Liver (tissue), 9 donors: ENCODE results near the gene PRR5L. TPM values are rescaled to one million over a fixed set of nuclear protein-coding genes. Genes with fewer than 3 reads are reported as not detected.

Experiments
- DNase-seq: peaks from one replicate; pipeline ENCODE4 v3.0.0-alpha.2; 2017; ENCODE audit warnings: low spot score
- H3K27ac ChIP-seq, 2 donors: one replicate each; pipeline ENCODE4 v1.7.0; 2013; ENCODE audit warnings: inconsistent platforms in 2 of 2, low read length in 2 of 2, control low read depth in 1 of 2, low read depth in 1 of 2, mild to moderate bottlenecking in 1 of 2
- H3K27me3 ChIP-seq, 4 donors: one replicate each; pipeline versions ENCODE4 v1.6.1 to v1.7.0; 2013; ENCODE audit warnings: low read length in 3 of 4, inconsistent platforms in 1 of 4, mild to moderate bottlenecking in 1 of 4, moderate library complexity in 1 of 4; ENCODE audit not compliant: control insufficient read depth in 4 of 4, insufficient read depth in 4 of 4
- H3K36me3 ChIP-seq, 4 donors: one replicate each; pipeline versions ENCODE4 v1.6.1 to v1.7.0; 2013; ENCODE audit warnings: low read length in 3 of 4, mild to moderate bottlenecking in 3 of 4, low read depth in 1 of 4, moderate library complexity in 1 of 4; ENCODE audit not compliant: control insufficient read depth in 4 of 4, insufficient read depth in 3 of 4
- H3K4me1 ChIP-seq, 4 donors: one replicate each; pipeline versions ENCODE4 v1.6.1 to v1.7.0; 2013; ENCODE audit warnings: low read length in 3 of 4, mild to moderate bottlenecking in 3 of 4, moderate library complexity in 1 of 4; ENCODE audit not compliant: control insufficient read depth in 4 of 4, insufficient read depth in 4 of 4
- H3K4me3 ChIP-seq, 3 donors: one replicate each; pipeline versions ENCODE4 v1.6.1 to v1.7.0; 2013; ENCODE audit warnings: low read length in 3 of 3, control low read depth in 1 of 3, low read depth in 1 of 3, mild to moderate bottlenecking in 1 of 3
- H3K9ac ChIP-seq, 2 donors: one replicate each; pipeline ENCODE4 v1.7.0; 2013; ENCODE audit warnings: low read length in 2 of 2, mild to moderate bottlenecking in 2 of 2, moderate library complexity in 2 of 2, control low read depth in 1 of 2, low read depth in 1 of 2
- H3K9me3 ChIP-seq, 4 donors: one replicate each; pipeline versions ENCODE4 v1.6.1 to v1.7.0; 2013; ENCODE audit warnings: low read length in 3 of 4; ENCODE audit not compliant: control insufficient read depth in 4 of 4
- FOXA1 ChIP-seq: IDR thresholded peaks from 2 replicates; pipeline ENCODE4 v1.6.1; 2016; ENCODE audit warnings: antibody characterized with exemption
- GABPA ChIP-seq, 2 donors: IDR thresholded peaks in 1 of 2; conservative IDR thresholded peaks in 1 of 2; 2 replicates each; pipeline ENCODE4 v1.6.1; 2016; ENCODE audit warnings: antibody characterized with exemption in 2 of 2, mild to moderate bottlenecking in 1 of 2, moderate library complexity in 1 of 2
- HNF4G ChIP-seq: IDR thresholded peaks from 2 replicates; pipeline ENCODE4 v1.6.1; 2016; ENCODE audit warnings: antibody characterized with exemption
- JUND ChIP-seq, 2 donors: IDR thresholded peaks; 2 replicates each; pipeline ENCODE4 v1.6.1; 2016; ENCODE audit warnings: antibody characterized with exemption in 2 of 2
- NR2F2 ChIP-seq: IDR thresholded peaks from 2 replicates; pipeline ENCODE4 v1.6.1; 2016; ENCODE audit warnings: antibody characterized with exemption
- RAD21 ChIP-seq, 2 donors: IDR thresholded peaks; 2 replicates each; pipeline ENCODE4 v1.6.1; 2016; ENCODE audit warnings: antibody characterized with exemption in 2 of 2, mild to moderate bottlenecking in 2 of 2
- RXRA ChIP-seq, 2 donors: IDR thresholded peaks; 2 replicates each; pipeline ENCODE4 v1.6.1; 2017 to 2018; ENCODE audit warnings: antibody characterized with exemption in 2 of 2, mild to moderate bottlenecking in 1 of 2
- SP1 ChIP-seq: IDR thresholded peaks from 2 replicates; pipeline ENCODE4 v1.6.1; 2018; ENCODE audit warnings: antibody characterized with exemption, mild to moderate bottlenecking
- TAF1 ChIP-seq: conservative IDR thresholded peaks from 2 replicates; pipeline ENCODE4 v1.6.1; 2016; ENCODE audit warnings: antibody characterized with exemption, mild to moderate bottlenecking
- WGBS: extraction: QIAGEN DNeasy Blood & Tissue Kit; methylation state at CpG from one replicate; pipeline ENCODE4 v1.1.7; 2013; 5-methylcytosine and 5-hydroxymethylcytosine counted together
- polyA plus RNA-seq, 2 donors: library from polyadenylated mRNA; stranded (reverse) in 1 of 2; unstranded in 1 of 2; fragments of 200-250 nt in 1 of 2; fragments of >200 nt in 1 of 2; fragmentation: Nextera tagmentation in 1 of 2; extraction: Ambion mirVana in 1 of 2; gene quantifications; one replicate each; pipeline versions ENCODE4 v1.2.1 to v1.2.3, GENCODE V29; 2013 to 2015
- total RNA-seq, 2 donors: library from RNA; depleted of rRNA; stranded (reverse); fragments of >200 nt; gene quantifications; one replicate each; pipeline ENCODE4 v1.2.3, GENCODE V29; 2014
- TF ChIP-seq, protein P1 (sequence below): IDR thresholded peaks from 2 replicates; pipeline ENCODE4 v1.6.1; 2016; ENCODE audit warnings: antibody characterized with exemption
- TF ChIP-seq, protein P2 (sequence below): fragments of 150-350 bp; IDR thresholded peaks from 2 replicates; pipeline ENCODE4 v1.5.1; 2017; ENCODE audit warnings: improper control_type of control experiment, low read depth, low read length; ENCODE audit not compliant: missing input control
- TF ChIP-seq, protein P3 (sequence below): IDR thresholded peaks from 2 replicates; pipeline ENCODE4 v1.6.1; 2016; ENCODE audit warnings: antibody characterized with exemption, mild to moderate bottlenecking
- TF ChIP-seq, protein P4 (sequence below): IDR thresholded peaks from 2 replicates; pipeline ENCODE4 v1.6.1; 2016; ENCODE audit warnings: antibody characterized with exemption
- TF ChIP-seq, protein P5 (sequence below): IDR thresholded peaks from 2 replicates; pipeline ENCODE4 v1.6.1; 2016; ENCODE audit warnings: antibody characterized with exemption
- donor health status: healthy.
- donor health status: healthy.
- donor health status: healthy.
- donor health status: healthy.
- donor health status: healthy.

The PRR5L gene
- total and polyA plus RNA-seq, 4 donors, result 1.2 to 8.5 (median 4.5) TPM

DNA sequence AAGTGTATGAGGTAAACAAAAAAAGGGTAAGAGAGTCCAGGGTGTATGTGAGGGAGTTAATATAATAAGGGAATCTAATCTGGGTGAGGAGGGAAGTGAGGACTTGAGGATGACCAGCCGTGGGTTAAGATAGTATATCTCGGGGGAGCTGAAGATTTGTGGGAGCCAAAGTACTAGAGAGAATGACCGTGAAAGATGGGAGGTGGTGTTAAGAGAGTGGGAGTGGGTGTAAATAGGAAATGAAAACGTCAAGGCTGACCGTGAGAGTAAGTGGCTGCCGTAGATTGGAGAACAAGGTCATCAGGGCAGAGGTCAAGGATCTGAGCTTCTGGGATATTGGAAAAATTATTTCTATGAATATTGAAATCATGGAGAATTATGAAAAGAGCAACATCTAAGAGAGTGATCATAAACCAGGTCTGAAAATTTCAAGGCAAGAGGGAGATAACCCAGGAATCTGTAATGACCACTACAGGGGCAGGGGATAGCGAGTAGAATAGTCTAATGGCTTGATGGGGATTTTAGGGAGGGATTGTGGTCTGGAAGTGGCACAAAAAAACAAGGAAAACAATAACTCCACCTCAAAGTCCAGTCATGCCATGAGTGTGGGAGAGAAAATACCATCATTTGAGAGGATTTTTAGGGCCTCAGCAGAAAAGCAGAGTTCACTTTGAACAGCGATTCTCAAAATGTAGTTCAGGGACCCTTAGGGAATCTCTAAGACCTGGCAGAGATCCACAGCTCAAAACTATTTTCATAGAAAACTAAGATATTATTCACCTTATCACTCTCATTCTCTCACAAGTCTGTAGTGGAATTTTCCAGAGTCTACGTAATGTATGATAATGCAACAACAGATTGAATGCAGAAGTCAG lies 72.0 kb downstream of the PRR5L start:
- Histone ChIP-seq H3K36me3 (no peaks in the 10 kb centered on the region), H3K27ac (no peak overlapping the region), H3K27me3 (no peaks in the 10 kb centered on the region), H3K9me3 (no peaks in the 10 kb centered on the region), H3K4me1 (no peaks in the 10 kb centered on the region), H3K9ac (no peak overlapping the region), H3K4me3 (no peak overlapping the region)
- 57% methylated on average over 9 of the region's 9 CpGs for WGBS
- TF ChIP-seq RXRA (IDR thresholded peaks at IDR 0.05), result no peak
- no peak for TF ChIP-seq SP1
- no peak for TF ChIP-seq RAD21 (IDR thresholded peaks at IDR 0.05)
- TF ChIP-seq, protein P1, sequence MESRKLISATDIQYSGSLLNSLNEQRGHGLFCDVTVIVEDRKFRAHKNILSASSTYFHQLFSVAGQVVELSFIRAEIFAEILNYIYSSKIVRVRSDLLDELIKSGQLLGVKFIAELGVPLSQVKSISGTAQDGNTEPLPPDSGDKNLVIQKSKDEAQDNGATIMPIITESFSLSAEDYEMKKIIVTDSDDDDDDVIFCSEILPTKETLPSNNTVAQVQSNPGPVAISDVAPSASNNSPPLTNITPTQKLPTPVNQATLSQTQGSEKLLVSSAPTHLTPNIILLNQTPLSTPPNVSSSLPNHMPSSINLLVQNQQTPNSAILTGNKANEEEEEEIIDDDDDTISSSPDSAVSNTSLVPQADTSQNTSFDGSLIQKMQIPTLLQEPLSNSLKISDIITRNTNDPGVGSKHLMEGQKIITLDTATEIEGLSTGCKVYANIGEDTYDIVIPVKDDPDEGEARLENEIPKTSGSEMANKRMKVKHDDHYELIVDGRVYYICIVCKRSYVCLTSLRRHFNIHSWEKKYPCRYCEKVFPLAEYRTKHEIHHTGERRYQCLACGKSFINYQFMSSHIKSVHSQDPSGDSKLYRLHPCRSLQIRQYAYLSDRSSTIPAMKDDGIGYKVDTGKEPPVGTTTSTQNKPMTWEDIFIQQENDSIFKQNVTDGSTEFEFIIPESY, result no peak
- no peak for TF ChIP-seq FOXA1
- TF ChIP-seq HNF4G, result no peak
- TF ChIP-seq, protein P2, sequence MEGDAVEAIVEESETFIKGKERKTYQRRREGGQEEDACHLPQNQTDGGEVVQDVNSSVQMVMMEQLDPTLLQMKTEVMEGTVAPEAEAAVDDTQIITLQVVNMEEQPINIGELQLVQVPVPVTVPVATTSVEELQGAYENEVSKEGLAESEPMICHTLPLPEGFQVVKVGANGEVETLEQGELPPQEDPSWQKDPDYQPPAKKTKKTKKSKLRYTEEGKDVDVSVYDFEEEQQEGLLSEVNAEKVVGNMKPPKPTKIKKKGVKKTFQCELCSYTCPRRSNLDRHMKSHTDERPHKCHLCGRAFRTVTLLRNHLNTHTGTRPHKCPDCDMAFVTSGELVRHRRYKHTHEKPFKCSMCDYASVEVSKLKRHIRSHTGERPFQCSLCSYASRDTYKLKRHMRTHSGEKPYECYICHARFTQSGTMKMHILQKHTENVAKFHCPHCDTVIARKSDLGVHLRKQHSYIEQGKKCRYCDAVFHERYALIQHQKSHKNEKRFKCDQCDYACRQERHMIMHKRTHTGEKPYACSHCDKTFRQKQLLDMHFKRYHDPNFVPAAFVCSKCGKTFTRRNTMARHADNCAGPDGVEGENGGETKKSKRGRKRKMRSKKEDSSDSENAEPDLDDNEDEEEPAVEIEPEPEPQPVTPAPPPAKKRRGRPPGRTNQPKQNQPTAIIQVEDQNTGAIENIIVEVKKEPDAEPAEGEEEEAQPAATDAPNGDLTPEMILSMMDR, result no peak
- TF ChIP-seq JUND (IDR thresholded peaks at IDR 0.05), result no peak
- TF ChIP-seq, protein P3, sequence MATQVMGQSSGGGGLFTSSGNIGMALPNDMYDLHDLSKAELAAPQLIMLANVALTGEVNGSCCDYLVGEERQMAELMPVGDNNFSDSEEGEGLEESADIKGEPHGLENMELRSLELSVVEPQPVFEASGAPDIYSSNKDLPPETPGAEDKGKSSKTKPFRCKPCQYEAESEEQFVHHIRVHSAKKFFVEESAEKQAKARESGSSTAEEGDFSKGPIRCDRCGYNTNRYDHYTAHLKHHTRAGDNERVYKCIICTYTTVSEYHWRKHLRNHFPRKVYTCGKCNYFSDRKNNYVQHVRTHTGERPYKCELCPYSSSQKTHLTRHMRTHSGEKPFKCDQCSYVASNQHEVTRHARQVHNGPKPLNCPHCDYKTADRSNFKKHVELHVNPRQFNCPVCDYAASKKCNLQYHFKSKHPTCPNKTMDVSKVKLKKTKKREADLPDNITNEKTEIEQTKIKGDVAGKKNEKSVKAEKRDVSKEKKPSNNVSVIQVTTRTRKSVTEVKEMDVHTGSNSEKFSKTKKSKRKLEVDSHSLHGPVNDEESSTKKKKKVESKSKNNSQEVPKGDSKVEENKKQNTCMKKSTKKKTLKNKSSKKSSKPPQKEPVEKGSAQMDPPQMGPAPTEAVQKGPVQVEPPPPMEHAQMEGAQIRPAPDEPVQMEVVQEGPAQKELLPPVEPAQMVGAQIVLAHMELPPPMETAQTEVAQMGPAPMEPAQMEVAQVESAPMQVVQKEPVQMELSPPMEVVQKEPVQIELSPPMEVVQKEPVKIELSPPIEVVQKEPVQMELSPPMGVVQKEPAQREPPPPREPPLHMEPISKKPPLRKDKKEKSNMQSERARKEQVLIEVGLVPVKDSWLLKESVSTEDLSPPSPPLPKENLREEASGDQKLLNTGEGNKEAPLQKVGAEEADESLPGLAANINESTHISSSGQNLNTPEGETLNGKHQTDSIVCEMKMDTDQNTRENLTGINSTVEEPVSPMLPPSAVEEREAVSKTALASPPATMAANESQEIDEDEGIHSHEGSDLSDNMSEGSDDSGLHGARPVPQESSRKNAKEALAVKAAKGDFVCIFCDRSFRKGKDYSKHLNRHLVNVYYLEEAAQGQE, result no peak
- TF ChIP-seq, protein P4, sequence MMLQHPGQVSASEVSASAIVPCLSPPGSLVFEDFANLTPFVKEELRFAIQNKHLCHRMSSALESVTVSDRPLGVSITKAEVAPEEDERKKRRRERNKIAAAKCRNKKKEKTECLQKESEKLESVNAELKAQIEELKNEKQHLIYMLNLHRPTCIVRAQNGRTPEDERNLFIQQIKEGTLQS, result no peak
- no peak for TF ChIP-seq GABPA (IDR thresholded peaks at IDR 0.05 in 1 of 2, conservative IDR thresholded peaks at IDR 0.05 in 1 of 2)
- TF ChIP-seq NR2F2, result no peak
- TF ChIP-seq, protein P5, sequence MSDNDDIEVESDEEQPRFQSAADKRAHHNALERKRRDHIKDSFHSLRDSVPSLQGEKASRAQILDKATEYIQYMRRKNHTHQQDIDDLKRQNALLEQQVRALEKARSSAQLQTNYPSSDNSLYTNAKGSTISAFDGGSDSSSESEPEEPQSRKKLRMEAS, result no peak
- TF ChIP-seq TAF1, result no peak
- no peak for DNase-seq
